ENCODE results near the gene FAM118B. TPM values are rescaled to one million over a fixed set of nuclear protein-coding genes. Genes with fewer than 3 reads are reported as not detected.

The FAM118B gene
- total RNA-seq, 1 experiment from 2014 or later, result 40.0 TPM

- Histone ChIP-seq H2BK20ac (ENCODE audit: low read depth, low read length, poor library complexity, severe bottlenecking) (no peak overlapping the region), H2BK120ac (ENCODE audit: low read depth, low read length, poor library complexity, severe bottlenecking) (no peak overlapping the region), H3T11ph (ENCODE audit: low read length) (no peak overlapping the region), H4K8ac (replicated peaks; ENCODE audit: insufficient read length, low read depth, low read length) (no peak overlapping the region), H2BK15ac (ENCODE audit: low read depth, low read length) (no peak overlapping the region), H3K23me2 (ENCODE audit: insufficient read length, low read depth, low read length, poor library complexity, severe bottlenecking) (no peaks in the 10 kb centered on the region), H2AFZ (ENCODE audit: low read length) (no peak overlapping the region), H3K9ac (ENCODE audit: extremely low read depth, insufficient read length, low read length) (no peak overlapping the region), H3K14ac (ENCODE audit: insufficient read depth, low read length) (no peak overlapping the region), H2BK5ac (ENCODE audit: insufficient read length, low read length) (no peak overlapping the region), H3K4me1 (ENCODE audit: insufficient read depth, low read length) (no peaks in the 10 kb centered on the region), H2BK12ac (ENCODE audit: insufficient read length, low read depth, low read length) (no peak overlapping the region), H3K79me1 (ENCODE audit: insufficient read depth, low read depth, low read length, poor library complexity, severe bottlenecking) (no peaks in the 10 kb centered on the region), H3K56ac (ENCODE audit: insufficient read length, low read depth, low read length) (no peak overlapping the region), H4K91ac (ENCODE audit: insufficient read length, low read depth, low read length) (no peak overlapping the region), H4K20me1 (ENCODE audit: control insufficient read depth, insufficient read depth, insufficient read length) (no peaks in the 10 kb centered on the region), H3K9me3 (ENCODE audit: control insufficient read depth, low read depth, low read length) (no peaks in the 10 kb centered on the region), H3K27me3 (ENCODE audit: insufficient read depth, low read length) (no peaks in the 10 kb centered on the region), H3K27ac (ENCODE audit: insufficient read length, low read depth, low read length) (no peak overlapping the region), H3K18ac (ENCODE audit: insufficient read length, low read depth, low read length) (no peak overlapping the region), H4K5ac (ENCODE audit: insufficient read length, low read depth, low read length) (no peak overlapping the region), H3K79me2 (ENCODE audit: insufficient read depth, low read length) (no peaks in the 10 kb centered on the region), H2AK5ac (ENCODE audit: insufficient read length, low read length) (no peak overlapping the region), H3K4ac (ENCODE audit: low read depth, low read length) (no peak overlapping the region), H3K4me2 (ENCODE audit: insufficient read depth, insufficient read length, low read length) (no peak overlapping the region), H3K23ac (ENCODE audit: insufficient read length, low read depth, low read length) (no peak overlapping the region)
- Mint-ChIP-seq H3K27me3 (ENCODE audit: low read depth) (no peaks in the 10 kb centered on the region), H3K9me3 (peaks cover 5 to 7% of the 10 kb centered on the region in 2 experiments; a peak in 3 of 5 replicates), H3K4me1 (peaks cover 4 to 13% of the 10 kb centered on the region in 2 experiments), H3K4me3 (no peak overlapping the region; a peak in 1 of 5 replicates), H3K36me3 (ENCODE audit: insufficient read depth in 1 of 3, low read depth in 3 of 3) (peaks cover 14 to 49% (median 46%) of the 10 kb centered on the region in 3 experiments; a peak in 6 of 7 replicates), H3K27ac (peak overlapping the region in 1 of 3 experiments; percentile 20; a peak in 1 of 7 replicates)
- TF ChIP-seq CTCF (conservative IDR thresholded peaks at IDR 0.05), result no peak
- no peak for DNase-seq
- no CpG with 5 or more reads among the region's 11 CpGs for WGBS (ENCODE audit: extremely low coverage, insufficient read length, low lambda C conversion rate)
These were observed 20.1 kb upstream of the FAM118B start for GRCh38 chr11:126191379-126192073.
